B cell (primary cell): ENCODE measurements around the gene CLCN5.
A peak's percentile ranks its signal among the peaks of the same experiment; 100 is the strongest.

Source experiments
- CTCF ChIP-seq: fragments of 200-600 bp; IDR thresholded peaks from one replicate; pipeline ENCODE4 v1.8.0; 2022; ENCODE audit warnings: antibody characterized with exemption, mild to moderate bottlenecking
- EZH2 ChIP-seq: IDR thresholded peaks from 2 replicates; pipeline ENCODE4 v1.6.1; 2012; ENCODE audit warnings: borderline replicate concordance, low read depth, mild to moderate bottlenecking, moderate library complexity, low read length; ENCODE audit not compliant: insufficient read depth, poor library complexity, severe bottlenecking

GRCh38 chrX:49878834-49879655 is 43.4 kb upstream of the CLCN5 start, which contains the start of gene USP27X:
- TF ChIP-seq CTCF (peak; percentile 65), EZH2 (no peak)
